Progenitor cell of endocrine pancreas (in vitro differentiated cells): ENCODE data around the gene DHX35. TPM values are rescaled to one million over a fixed set of nuclear protein-coding genes. Genes with fewer than 3 reads are reported as not detected.

Source experiments
- DNase-seq: peaks from one replicate; pipeline ENCODE4 v3.0.0; 2021; ENCODE audit warnings: low spot score; ENCODE audit not compliant: unreplicated experiment
- H3K27ac Mint-ChIP-seq: 2 replicates; pipeline ENCODE4 v1.8.0; 2021; ENCODE audit warnings: mild to moderate bottlenecking, moderate library complexity, mixed read lengths
- H3K27me3 Mint-ChIP-seq: 2 replicates; pipeline ENCODE4 v1.8.0; 2021; ENCODE audit warnings: mixed read lengths
- H3K36me3 Mint-ChIP-seq: 2 replicates; pipeline ENCODE4 v1.8.0; 2022; ENCODE audit warnings: mixed read lengths; ENCODE audit not compliant: insufficient read depth
- H3K4me1 Mint-ChIP-seq: 2 replicates; pipeline ENCODE4 v1.8.0; 2021; ENCODE audit warnings: low read depth, mixed read lengths
- H3K4me3 Mint-ChIP-seq: 2 replicates; pipeline ENCODE4 v1.8.0; 2021; ENCODE audit warnings: low read depth, mild to moderate bottlenecking, moderate library complexity, mixed read lengths
- H3K9me3 Mint-ChIP-seq: 2 replicates; pipeline ENCODE4 v1.8.0; 2021; ENCODE audit warnings: low read depth, mixed read lengths
- total RNA-seq: library from RNA; stranded (reverse); gene quantifications from 2 replicates; pipeline ENCODE4 v1.2.1, GENCODE V29; 2021
- TF ChIP-seq, protein P1 (sequence below): fragments of 200-600 bp; sonication (generic); IDR thresholded peaks from one replicate; pipeline ENCODE4 v1.5.0; 2021; ENCODE audit warnings: antibody characterized with exemption, mild to moderate bottlenecking; ENCODE audit not compliant: unreplicated experiment

The DHX35 gene
- total RNA-seq, 1 donor from 2014 or later: 14.4 TPM

DNA sequence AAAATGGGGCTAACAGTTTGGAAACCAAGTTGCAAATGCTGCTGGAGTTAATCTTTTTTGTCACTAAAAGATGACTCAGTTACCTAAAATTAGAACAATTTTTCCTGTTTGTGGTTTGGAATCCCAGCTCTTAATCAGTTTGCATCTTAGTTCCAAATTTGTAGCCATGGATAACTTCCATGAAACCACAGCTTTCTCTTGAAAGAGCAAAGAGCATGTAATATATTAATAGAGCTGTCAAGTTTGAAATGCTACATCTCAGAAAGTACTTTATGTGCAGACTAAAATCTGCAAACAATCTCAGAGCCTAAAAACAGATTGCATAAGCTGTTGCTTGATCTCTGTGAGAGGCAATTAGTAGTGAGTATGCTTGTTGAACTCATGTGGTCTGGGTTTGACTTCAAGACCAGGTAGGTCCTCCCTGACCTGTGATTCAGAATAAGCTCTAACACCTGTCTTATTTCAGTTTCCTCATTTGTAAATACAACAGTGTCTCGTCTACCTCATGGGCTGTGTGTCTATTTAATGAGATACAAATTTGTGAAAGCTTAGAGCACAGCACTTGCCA is 23.5 kb downstream of the DHX35 start:
- H3K27ac Mint-ChIP-seq: no peak overlapping the region
- no peak for DNase-seq
- H3K36me3 Mint-ChIP-seq: peaks cover 10% of the 10 kb centered on the region
- H3K4me1 Mint-ChIP-seq: peaks cover 6% of the 10 kb centered on the region
- H3K27me3 Mint-ChIP-seq: no peaks in the 10 kb centered on the region
- H3K4me3 Mint-ChIP-seq: no peak overlapping the region
- no peaks in the 10 kb centered on the region for H3K9me3 Mint-ChIP-seq
- TF ChIP-seq, protein P1, sequence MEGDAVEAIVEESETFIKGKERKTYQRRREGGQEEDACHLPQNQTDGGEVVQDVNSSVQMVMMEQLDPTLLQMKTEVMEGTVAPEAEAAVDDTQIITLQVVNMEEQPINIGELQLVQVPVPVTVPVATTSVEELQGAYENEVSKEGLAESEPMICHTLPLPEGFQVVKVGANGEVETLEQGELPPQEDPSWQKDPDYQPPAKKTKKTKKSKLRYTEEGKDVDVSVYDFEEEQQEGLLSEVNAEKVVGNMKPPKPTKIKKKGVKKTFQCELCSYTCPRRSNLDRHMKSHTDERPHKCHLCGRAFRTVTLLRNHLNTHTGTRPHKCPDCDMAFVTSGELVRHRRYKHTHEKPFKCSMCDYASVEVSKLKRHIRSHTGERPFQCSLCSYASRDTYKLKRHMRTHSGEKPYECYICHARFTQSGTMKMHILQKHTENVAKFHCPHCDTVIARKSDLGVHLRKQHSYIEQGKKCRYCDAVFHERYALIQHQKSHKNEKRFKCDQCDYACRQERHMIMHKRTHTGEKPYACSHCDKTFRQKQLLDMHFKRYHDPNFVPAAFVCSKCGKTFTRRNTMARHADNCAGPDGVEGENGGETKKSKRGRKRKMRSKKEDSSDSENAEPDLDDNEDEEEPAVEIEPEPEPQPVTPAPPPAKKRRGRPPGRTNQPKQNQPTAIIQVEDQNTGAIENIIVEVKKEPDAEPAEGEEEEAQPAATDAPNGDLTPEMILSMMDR: no peak

DNA sequence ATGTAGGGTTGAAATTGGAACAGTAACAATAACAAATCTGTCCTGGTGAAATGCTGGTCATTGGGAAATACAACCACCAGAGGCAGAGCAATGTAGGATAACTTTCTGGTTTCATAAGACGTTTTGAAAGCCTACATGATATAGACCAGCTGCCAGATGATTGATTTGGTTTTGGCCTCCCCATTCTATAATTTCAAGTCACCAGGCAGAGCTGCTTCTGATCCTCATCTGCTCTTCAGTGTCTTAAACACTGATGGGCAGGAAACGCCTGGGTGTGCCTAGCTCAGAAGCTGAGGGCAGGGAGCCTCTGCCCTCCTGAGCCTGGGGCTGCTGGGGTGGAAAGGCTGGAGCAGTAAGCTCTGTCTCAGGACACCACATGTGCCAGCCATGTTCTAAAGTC is 24.5 kb downstream of the DHX35 start:
- no peak overlapping the region for H3K27ac Mint-ChIP-seq
- TF ChIP-seq, protein P1: no peak
- H3K36me3 Mint-ChIP-seq: peaks cover 10% of the 10 kb centered on the region
- no peaks in the 10 kb centered on the region for H3K9me3 Mint-ChIP-seq
- no peak overlapping the region for H3K4me3 Mint-ChIP-seq
- no peaks in the 10 kb centered on the region for H3K27me3 Mint-ChIP-seq
- H3K4me1 Mint-ChIP-seq: peaks cover 6% of the 10 kb centered on the region
- DNase-seq: no peak

DNA sequence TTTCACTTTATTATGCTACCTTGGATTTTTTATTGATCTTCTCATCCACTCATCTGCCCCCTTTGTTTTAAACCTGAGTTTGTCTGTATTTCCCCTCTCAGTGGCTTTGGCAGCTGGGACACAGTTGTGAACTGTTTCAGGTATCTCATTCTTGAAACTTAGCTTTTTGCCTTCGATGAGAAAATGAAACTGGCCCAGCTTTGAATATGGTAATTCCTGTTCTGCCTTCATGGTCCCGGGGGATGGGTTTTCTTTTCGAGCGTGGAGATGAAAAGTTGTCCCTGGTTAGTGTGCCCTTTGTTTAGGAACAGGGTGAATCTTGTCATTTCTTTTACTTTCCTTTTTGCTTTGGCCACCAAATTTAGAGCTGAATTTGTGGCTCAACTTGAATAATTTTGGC is 25.6 kb downstream of the DHX35 start:
- H3K27ac Mint-ChIP-seq: no peak overlapping the region
- no peaks in the 10 kb centered on the region for H3K27me3 Mint-ChIP-seq
- H3K4me1 Mint-ChIP-seq: no peaks in the 10 kb centered on the region
- no peak overlapping the region for H3K4me3 Mint-ChIP-seq
- H3K9me3 Mint-ChIP-seq: no peaks in the 10 kb centered on the region
- DNase-seq: no peak
- TF ChIP-seq, protein P1: no peak
- peaks cover 10% of the 10 kb centered on the region for H3K36me3 Mint-ChIP-seq

DNA sequence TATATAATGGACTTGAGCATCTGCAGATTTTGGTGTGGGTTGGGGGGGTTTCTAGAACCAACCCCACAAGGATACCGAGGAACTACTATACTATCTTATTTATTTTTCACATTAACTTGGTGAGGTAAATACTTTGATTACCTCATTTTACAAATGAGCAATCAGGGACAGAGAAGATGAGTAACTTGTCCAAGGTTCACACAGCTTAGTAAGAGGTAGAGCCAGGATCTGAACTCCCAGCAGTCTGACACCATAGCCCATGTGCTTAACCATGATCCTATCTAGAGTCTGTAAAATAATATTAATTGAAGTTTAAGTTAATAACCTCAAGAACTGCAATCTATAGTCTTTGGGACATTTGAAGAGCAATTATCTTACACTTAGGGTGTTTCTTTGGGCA is 28.6 kb downstream of the DHX35 start:
- Mint-ChIP-seq H3K27me3 (no peaks in the 10 kb centered on the region), H3K27ac (no peak overlapping the region), H3K36me3 (peaks cover 15% of the 10 kb centered on the region), H3K4me1 (no peaks in the 10 kb centered on the region), H3K9me3 (no peaks in the 10 kb centered on the region), H3K4me3 (no peak overlapping the region)
- no peak for DNase-seq
- TF ChIP-seq, protein P1: no peak

DNA sequence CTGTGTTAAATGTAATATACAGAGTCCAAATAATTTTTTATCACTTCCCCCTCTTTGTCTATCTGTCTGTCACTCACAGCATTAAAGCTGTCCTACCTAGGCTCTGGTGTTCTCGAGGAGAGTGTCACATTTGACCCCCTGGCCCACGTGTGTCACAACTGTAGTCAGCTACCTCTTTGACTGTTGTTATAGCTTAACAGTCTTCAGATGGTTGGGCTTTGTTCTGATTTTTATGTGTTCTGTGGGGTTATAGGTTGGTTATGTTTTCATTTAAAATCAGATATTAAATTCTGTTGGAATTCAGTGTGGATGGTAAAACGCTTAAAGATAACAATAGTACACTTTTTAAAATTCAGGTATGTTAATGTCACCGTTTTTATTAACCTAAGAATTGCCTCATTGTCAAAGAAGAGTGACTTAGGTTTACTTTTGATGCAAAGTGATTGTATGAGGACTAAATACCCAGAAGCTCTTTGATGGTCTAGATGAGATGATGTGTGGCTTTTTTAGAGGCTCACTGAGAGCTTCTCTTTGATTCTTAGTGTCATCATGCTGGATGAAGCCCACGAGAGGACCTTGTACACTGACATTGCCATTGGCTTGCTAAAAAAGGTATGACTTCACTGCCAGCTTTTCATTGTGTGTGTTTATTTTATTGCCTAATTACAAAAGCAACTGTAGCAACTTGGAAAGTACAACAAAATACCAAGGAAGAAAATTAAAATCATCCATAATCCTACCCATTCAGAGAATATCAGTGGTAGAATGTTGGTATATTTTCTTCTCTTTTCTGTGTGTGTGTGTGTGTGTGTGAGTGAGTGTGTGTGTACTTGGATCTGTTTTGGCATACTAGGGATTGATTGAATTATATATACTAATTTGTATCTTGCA is 29.9 kb downstream of the DHX35 start:
- DNase-seq: no peak
- H3K36me3 Mint-ChIP-seq: peaks cover 20% of the 10 kb centered on the region
- H3K4me3 Mint-ChIP-seq: no peak overlapping the region
- TF ChIP-seq, protein P1: no peak
- H3K27me3 Mint-ChIP-seq: no peaks in the 10 kb centered on the region
- H3K27ac Mint-ChIP-seq: no peak overlapping the region
- H3K4me1 Mint-ChIP-seq: no peaks in the 10 kb centered on the region
- no peaks in the 10 kb centered on the region for H3K9me3 Mint-ChIP-seq
